A549 (cell line): ENCODE data around the gene TSEN34.

ENCODE experiments used
- BHLHE40 ChIP-seq: IDR thresholded peaks from 2 replicates; pipeline ENCODE4 v1.6.1; 2012; ENCODE audit warnings: low read depth, low read length, inconsistent platforms
- EP300 ChIP-seq, 2 experiments: fragments of >200 bp; sonication (Bioruptor Twin); formaldehyde crosslinking; IDR thresholded peaks; 2 replicates in 1 of 2; 3 replicates in 1 of 2; pipeline ENCODE4 v1.6.1; 2016 to 2017
- KDM1A ChIP-seq: fragments of 200-600 bp; sonication (generic); IDR thresholded peaks from 2 replicates; pipeline ENCODE4 v1.6.1; 2016; ENCODE audit warnings: low read depth, mild to moderate bottlenecking
- MAFK ChIP-seq: fragments of 450-650 bp; IDR thresholded peaks from 2 replicates; pipeline ENCODE4 v1.6.1; 2014; ENCODE audit not compliant: partially characterized antibody
- RAD21 ChIP-seq, 2 experiments: fragments of >200 bp in 1 of 2; sonication (Bioruptor Twin) in 1 of 2; formaldehyde crosslinking in 1 of 2; IDR thresholded peaks in 1 of 2; conservative IDR thresholded peaks in 1 of 2; 2 replicates in 1 of 2; 3 replicates in 1 of 2; pipeline ENCODE4 v1.6.1; 2012 to 2018; ENCODE audit warnings: inconsistent platforms in 1 of 2
- RFX5 ChIP-seq: fragments of 450-650 bp; IDR thresholded peaks from 2 replicates; pipeline ENCODE4 v1.7.1; 2014; ENCODE audit warnings: antibody characterized with exemption, mild to moderate bottlenecking, moderate library complexity
- RNF2 ChIP-seq: fragments of 200-600 bp; sonication (generic); IDR thresholded peaks from 2 replicates; pipeline ENCODE4 v1.6.1; 2016; ENCODE audit warnings: low read depth, mild to moderate bottlenecking, antibody characterized with exemption, moderate library complexity, borderline replicate concordance
- TF ChIP-seq, protein P1 (sequence below): fragments of >200 bp; sonication (Bioruptor Twin); formaldehyde crosslinking; IDR thresholded peaks from 3 replicates; pipeline ENCODE4 v1.5.1; 2016

GRCh38 chr19:54189735-54190502, 1.2 kb upstream of the TSEN34 start:
- TF ChIP-seq, protein P1, sequence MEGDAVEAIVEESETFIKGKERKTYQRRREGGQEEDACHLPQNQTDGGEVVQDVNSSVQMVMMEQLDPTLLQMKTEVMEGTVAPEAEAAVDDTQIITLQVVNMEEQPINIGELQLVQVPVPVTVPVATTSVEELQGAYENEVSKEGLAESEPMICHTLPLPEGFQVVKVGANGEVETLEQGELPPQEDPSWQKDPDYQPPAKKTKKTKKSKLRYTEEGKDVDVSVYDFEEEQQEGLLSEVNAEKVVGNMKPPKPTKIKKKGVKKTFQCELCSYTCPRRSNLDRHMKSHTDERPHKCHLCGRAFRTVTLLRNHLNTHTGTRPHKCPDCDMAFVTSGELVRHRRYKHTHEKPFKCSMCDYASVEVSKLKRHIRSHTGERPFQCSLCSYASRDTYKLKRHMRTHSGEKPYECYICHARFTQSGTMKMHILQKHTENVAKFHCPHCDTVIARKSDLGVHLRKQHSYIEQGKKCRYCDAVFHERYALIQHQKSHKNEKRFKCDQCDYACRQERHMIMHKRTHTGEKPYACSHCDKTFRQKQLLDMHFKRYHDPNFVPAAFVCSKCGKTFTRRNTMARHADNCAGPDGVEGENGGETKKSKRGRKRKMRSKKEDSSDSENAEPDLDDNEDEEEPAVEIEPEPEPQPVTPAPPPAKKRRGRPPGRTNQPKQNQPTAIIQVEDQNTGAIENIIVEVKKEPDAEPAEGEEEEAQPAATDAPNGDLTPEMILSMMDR, result no peak
- peak; percentile 80; the same call in 1 of the 2 replicates for TF ChIP-seq RFX5
- TF ChIP-seq EP300 (IDR thresholded peaks at IDR 0.05), result no peak
- TF ChIP-seq RAD21 (conservative IDR thresholded peaks at IDR 0.05 in 1 of 2, IDR thresholded peaks at IDR 0.05 in 1 of 2), result no peak
- TF ChIP-seq MAFK, result no peak
- no peak for TF ChIP-seq KDM1A
- TF ChIP-seq BHLHE40, result no peak
- TF ChIP-seq RNF2, result no peak
